ENCODE results near the gene GFY.

Gene GFY

GRCh38 chr19:49430172-49430677, 5.0 kb downstream of the GFY start:
- H3K9me3 ChIP-seq (ENCODE audit: insufficient read depth, low read length), result no peaks in the 10 kb centered on the region
- no peaks in the 10 kb centered on the region for H3K9me2 ChIP-seq (replicated peaks; ENCODE audit: insufficient read depth, low read length)
- H3K79me2 ChIP-seq (ENCODE audit: insufficient read depth, low read length), result no peaks in the 10 kb centered on the region
- no peaks in the 10 kb centered on the region for H3K36me3 ChIP-seq (ENCODE audit: low read length)
- H3K27me3 ChIP-seq (ENCODE audit: low read length), result no peaks in the 10 kb centered on the region
- H4K20me1 ChIP-seq (ENCODE audit: low read depth, low read length), result no peaks in the 10 kb centered on the region
- no peak overlapping the region for H3K4me2 ChIP-seq (ENCODE audit: low read depth, low read length, poor library complexity, severe bottlenecking)
- H2AFZ ChIP-seq (ENCODE audit: low read depth, low read length, severe bottlenecking), result no peak overlapping the region
- H3F3A ChIP-seq (ENCODE audit: insufficient read depth), result no peaks in the 10 kb centered on the region
- H3K27ac ChIP-seq (ENCODE audit: low read depth, low read length), result no peak overlapping the region
- no peak overlapping the region for H3K4me3 ChIP-seq (ENCODE audit: insufficient read depth, low read length, poor library complexity, severe bottlenecking)
- TF ChIP-seq EZH2phosphoT487 (conservative IDR thresholded peaks at IDR 0.05; ENCODE audit: low read length) (no peak), CTCF (IDR thresholded peaks at IDR 0.05; ENCODE audit: insufficient read depth, low read length, poor library complexity, severe bottlenecking) (no peak)
- no peak overlapping the region for H3K9ac ChIP-seq (ENCODE audit: low read length)

GRCh38 chr19:49430678-49431329, 5.6 kb downstream of the GFY start:
- Histone ChIP-seq H2AFZ (ENCODE audit: low read depth, low read length, severe bottlenecking) (no peak overlapping the region), H3K4me3 (ENCODE audit: insufficient read depth, low read length, poor library complexity, severe bottlenecking) (no peak overlapping the region), H3F3A (ENCODE audit: insufficient read depth) (no peaks in the 10 kb centered on the region), H3K27ac (ENCODE audit: low read depth, low read length) (no peak overlapping the region), H3K27me3 (ENCODE audit: low read length) (no peaks in the 10 kb centered on the region), H3K9me2 (replicated peaks; ENCODE audit: insufficient read depth, low read length) (no peaks in the 10 kb centered on the region), H3K36me3 (ENCODE audit: low read length) (no peaks in the 10 kb centered on the region), H3K9ac (ENCODE audit: low read length) (no peak overlapping the region), H4K20me1 (ENCODE audit: low read depth, low read length) (no peaks in the 10 kb centered on the region), H3K9me3 (ENCODE audit: insufficient read depth, low read length) (no peaks in the 10 kb centered on the region), H3K4me2 (ENCODE audit: low read depth, low read length, poor library complexity, severe bottlenecking) (no peak overlapping the region), H3K79me2 (ENCODE audit: insufficient read depth, low read length) (no peaks in the 10 kb centered on the region)
- TF ChIP-seq EZH2phosphoT487 (conservative IDR thresholded peaks at IDR 0.05; ENCODE audit: low read length) (no peak), CTCF (IDR thresholded peaks at IDR 0.05; ENCODE audit: insufficient read depth, low read length, poor library complexity, severe bottlenecking) (no peak)

GRCh38 chr19:49431330-49431749, 6.2 kb downstream of the GFY start:
- Histone ChIP-seq H4K20me1 (ENCODE audit: low read depth, low read length) (no peaks in the 10 kb centered on the region), H3F3A (ENCODE audit: insufficient read depth) (no peaks in the 10 kb centered on the region), H3K27me3 (ENCODE audit: low read length) (no peaks in the 10 kb centered on the region), H3K4me2 (ENCODE audit: low read depth, low read length, poor library complexity, severe bottlenecking) (no peak overlapping the region), H3K79me2 (ENCODE audit: insufficient read depth, low read length) (no peaks in the 10 kb centered on the region), H2AFZ (ENCODE audit: low read depth, low read length, severe bottlenecking) (no peak overlapping the region), H3K9ac (ENCODE audit: low read length) (no peak overlapping the region), H3K9me2 (replicated peaks; ENCODE audit: insufficient read depth, low read length) (no peaks in the 10 kb centered on the region), H3K9me3 (ENCODE audit: insufficient read depth, low read length) (no peaks in the 10 kb centered on the region), H3K27ac (ENCODE audit: low read depth, low read length) (no peak overlapping the region), H3K4me3 (ENCODE audit: insufficient read depth, low read length, poor library complexity, severe bottlenecking) (no peak overlapping the region), H3K36me3 (ENCODE audit: low read length) (no peaks in the 10 kb centered on the region)
- TF ChIP-seq EZH2phosphoT487 (conservative IDR thresholded peaks at IDR 0.05; ENCODE audit: low read length), result no peak
- no peak for TF ChIP-seq CTCF (IDR thresholded peaks at IDR 0.05; ENCODE audit: insufficient read depth, low read length, poor library complexity, severe bottlenecking)

Data from SU-DHL-6 (cell line).